ENCODE data around the gene GLT8D2. TPM values are rescaled to one million over a fixed set of nuclear protein-coding genes. Genes with fewer than 3 reads are reported as not detected.

GLT8D2 gene, protein sequence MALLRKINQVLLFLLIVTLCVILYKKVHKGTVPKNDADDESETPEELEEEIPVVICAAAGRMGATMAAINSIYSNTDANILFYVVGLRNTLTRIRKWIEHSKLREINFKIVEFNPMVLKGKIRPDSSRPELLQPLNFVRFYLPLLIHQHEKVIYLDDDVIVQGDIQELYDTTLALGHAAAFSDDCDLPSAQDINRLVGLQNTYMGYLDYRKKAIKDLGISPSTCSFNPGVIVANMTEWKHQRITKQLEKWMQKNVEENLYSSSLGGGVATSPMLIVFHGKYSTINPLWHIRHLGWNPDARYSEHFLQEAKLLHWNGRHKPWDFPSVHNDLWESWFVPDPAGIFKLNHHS
- total RNA-seq = 37.6 to 48.6 TPM (median 38.8 TPM) in 3 replicates
- long read RNA-seq, transcript GLT8D2-201 (11 exons, 1,880 nt) = major isoform, 62 of 110 reads
- long read RNA-seq, partial matches to known transcripts = 23 of 110 reads
- long read RNA-seq, other reads (novel, unspliced or antisense) = 25 of 110 reads

DNA sequence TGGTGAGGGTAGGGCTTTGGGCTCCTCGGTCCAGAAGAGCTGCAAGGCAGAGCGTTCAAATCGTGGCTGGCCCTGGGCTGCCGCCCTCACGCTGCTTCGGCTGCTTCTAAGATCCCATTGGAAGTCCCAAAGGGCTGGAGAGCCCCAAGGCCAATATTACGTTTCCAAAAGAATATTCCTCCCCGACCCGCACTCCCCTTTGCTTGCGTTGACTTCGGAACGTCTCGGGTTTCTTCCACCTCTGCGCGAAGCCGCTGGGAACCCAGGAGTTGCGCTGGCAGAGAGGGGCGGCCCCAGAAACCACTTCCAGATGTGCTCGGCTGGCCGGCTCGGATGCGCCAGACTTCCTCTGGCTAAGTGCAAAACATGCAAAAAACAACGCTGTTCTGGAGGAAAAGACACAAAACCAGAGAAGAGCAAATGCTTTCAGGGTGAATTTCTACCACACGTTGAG lies at the start of gene GLT8D2:
GLT8D2 (minus strand) TSS at position 285 of the 454 bp plus-strand sequence. CDS start 30,539 bp downstream, outside the sequence.
- H3K27ac Mint-ChIP-seq (ENCODE audit: unreplicated experiment) = peak within 1 kb of the TSS; percentile 93

DNA sequence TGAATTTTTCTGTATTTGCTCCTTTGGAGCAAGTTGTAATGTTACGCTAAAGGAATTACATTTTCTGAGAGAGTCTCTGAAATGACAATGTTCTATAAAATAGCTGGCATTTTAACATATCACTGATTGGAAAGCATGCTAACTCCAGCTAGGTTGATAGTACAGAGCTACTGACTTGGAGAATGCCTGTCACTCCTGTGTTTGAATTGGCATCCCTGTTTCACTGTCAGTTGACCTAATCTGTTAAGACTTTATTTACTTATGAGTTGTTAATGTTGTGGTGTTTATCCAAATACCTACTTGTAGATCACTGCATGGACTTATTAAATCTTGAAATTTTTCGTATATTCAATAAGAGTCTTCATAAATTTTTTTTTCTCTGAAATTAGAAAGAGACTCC lies 48.0 kb upstream of the GLT8D2 start:
- H3K27me3 Mint-ChIP-seq (ENCODE audit: low read depth) = no peaks in the 10 kb centered on the region
- TF ChIP-seq, protein P1, sequence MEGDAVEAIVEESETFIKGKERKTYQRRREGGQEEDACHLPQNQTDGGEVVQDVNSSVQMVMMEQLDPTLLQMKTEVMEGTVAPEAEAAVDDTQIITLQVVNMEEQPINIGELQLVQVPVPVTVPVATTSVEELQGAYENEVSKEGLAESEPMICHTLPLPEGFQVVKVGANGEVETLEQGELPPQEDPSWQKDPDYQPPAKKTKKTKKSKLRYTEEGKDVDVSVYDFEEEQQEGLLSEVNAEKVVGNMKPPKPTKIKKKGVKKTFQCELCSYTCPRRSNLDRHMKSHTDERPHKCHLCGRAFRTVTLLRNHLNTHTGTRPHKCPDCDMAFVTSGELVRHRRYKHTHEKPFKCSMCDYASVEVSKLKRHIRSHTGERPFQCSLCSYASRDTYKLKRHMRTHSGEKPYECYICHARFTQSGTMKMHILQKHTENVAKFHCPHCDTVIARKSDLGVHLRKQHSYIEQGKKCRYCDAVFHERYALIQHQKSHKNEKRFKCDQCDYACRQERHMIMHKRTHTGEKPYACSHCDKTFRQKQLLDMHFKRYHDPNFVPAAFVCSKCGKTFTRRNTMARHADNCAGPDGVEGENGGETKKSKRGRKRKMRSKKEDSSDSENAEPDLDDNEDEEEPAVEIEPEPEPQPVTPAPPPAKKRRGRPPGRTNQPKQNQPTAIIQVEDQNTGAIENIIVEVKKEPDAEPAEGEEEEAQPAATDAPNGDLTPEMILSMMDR (IDR thresholded peaks at IDR 0.05) = no peak
- H3K4me1 Mint-ChIP-seq (ENCODE audit: low read depth) = no peaks in the 10 kb centered on the region
- H3K27ac Mint-ChIP-seq (ENCODE audit: unreplicated experiment) = no peak overlapping the region
- DNase-seq (ENCODE audit: low spot score) = no peak
- no peak overlapping the region for H3K4me3 Mint-ChIP-seq (ENCODE audit: unreplicated experiment)
- no peaks in the 10 kb centered on the region for H3K9me3 Mint-ChIP-seq (ENCODE audit: low read depth)
- peaks cover 32% of the 10 kb centered on the region for H3K36me3 Mint-ChIP-seq (ENCODE audit: low read depth)

More for the DNA sequence above, at the start of gene GLT8D2:
- DNase-seq (ENCODE audit: low spot score) = no peak
- Mint-ChIP-seq H3K4me1 (ENCODE audit: low read depth) (peaks cover 42% of the 10 kb centered on the region), H3K4me3 (ENCODE audit: unreplicated experiment) (peak within 1 kb of the TSS; percentile 83), H3K27me3 (ENCODE audit: low read depth) (no peaks in the 10 kb centered on the region), H3K9me3 (ENCODE audit: low read depth) (no peaks in the 10 kb centered on the region), H3K36me3 (ENCODE audit: low read depth) (peaks cover 3% of the 10 kb centered on the region)
- TF ChIP-seq, protein P1 (IDR thresholded peaks at IDR 0.05) = no peak

DNA sequence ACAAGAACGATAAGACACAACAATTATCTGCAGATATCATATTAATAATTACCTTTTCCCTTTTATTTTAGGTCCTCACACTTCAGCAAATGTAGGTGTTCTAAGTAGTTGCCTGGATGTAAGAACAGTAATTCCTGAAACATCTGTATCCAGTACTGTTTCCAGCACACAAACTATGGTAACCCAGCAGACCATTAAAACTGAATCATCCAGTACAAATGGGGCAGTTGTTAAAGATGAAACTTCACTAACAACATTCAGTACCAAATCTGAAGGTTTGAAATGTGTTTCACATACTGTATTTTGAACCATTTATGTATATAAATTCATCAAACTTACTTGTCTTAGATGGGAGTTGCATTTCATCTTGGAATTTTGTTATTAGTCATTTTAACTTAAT lies 45.3 kb upstream of the GLT8D2 start:
- Mint-ChIP-seq H3K4me3 (ENCODE audit: unreplicated experiment) (no peak overlapping the region), H3K9me3 (ENCODE audit: low read depth) (no peaks in the 10 kb centered on the region), H3K27ac (ENCODE audit: unreplicated experiment) (no peak overlapping the region), H3K27me3 (ENCODE audit: low read depth) (no peaks in the 10 kb centered on the region), H3K36me3 (ENCODE audit: low read depth) (peaks cover 33% of the 10 kb centered on the region), H3K4me1 (ENCODE audit: low read depth) (no peaks in the 10 kb centered on the region)
- TF ChIP-seq, protein P1 (IDR thresholded peaks at IDR 0.05) = no peak
- DNase-seq (ENCODE audit: low spot score) = no peak

DNA sequence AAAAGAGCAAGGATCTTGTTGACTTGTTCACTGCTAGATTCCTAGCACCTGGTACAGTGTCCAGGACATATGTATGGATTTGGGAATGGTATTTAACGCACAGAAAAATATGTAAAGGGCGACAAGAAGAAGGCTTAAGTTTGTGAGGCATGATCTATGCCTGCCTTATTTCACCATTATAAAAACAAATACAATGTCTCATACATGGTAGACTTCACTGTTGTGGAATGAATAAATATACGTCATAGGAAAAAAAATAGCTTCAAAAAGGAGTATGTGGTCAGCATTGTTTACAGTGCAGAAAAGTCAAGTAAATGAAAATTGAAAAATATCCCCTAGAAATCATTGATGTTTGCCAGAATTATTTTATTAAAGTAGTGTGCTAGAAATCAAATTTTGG lies 44.3 kb upstream of the GLT8D2 start:
- peaks cover 39% of the 10 kb centered on the region for H3K36me3 Mint-ChIP-seq (ENCODE audit: low read depth)
- H3K4me3 Mint-ChIP-seq (ENCODE audit: unreplicated experiment) = no peak overlapping the region
- no peak overlapping the region for H3K27ac Mint-ChIP-seq (ENCODE audit: unreplicated experiment)
- no peak for DNase-seq (ENCODE audit: low spot score)
- H3K9me3 Mint-ChIP-seq (ENCODE audit: low read depth) = no peaks in the 10 kb centered on the region
- TF ChIP-seq, protein P1 (IDR thresholded peaks at IDR 0.05) = no peak
- no peaks in the 10 kb centered on the region for H3K4me1 Mint-ChIP-seq (ENCODE audit: low read depth)
- no peaks in the 10 kb centered on the region for H3K27me3 Mint-ChIP-seq (ENCODE audit: low read depth)

DNA sequence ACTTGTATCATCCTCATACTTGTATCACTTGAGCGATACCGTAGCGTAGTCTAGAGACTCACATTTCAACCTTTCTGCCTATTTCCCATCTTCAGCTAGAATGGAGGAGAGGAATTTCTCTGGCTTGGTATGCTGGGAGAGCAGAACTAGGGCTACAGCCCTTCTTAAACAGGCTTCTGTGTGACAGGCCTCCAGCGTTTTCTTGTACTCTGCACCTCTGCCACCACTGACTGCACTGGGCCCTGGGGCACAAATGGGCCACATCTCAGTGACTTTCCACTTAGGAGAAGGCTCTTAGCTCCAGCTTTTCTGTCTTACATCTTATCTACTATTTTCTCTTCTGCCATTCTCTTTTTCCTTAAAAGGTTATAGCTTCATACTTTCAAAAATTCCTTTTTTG lies 41.1 kb upstream of the GLT8D2 start:
- Mint-ChIP-seq H3K4me3 (ENCODE audit: unreplicated experiment) (no peak overlapping the region), H3K36me3 (ENCODE audit: low read depth) (peaks cover 37% of the 10 kb centered on the region), H3K4me1 (ENCODE audit: low read depth) (no peaks in the 10 kb centered on the region), H3K9me3 (ENCODE audit: low read depth) (no peaks in the 10 kb centered on the region), H3K27me3 (ENCODE audit: low read depth) (no peaks in the 10 kb centered on the region), H3K27ac (ENCODE audit: unreplicated experiment) (no peak overlapping the region)
- DNase-seq (ENCODE audit: low spot score) = no peak
- TF ChIP-seq, protein P1 (IDR thresholded peaks at IDR 0.05) = no peak

Measured in chondrocyte (in vitro differentiated cells).